GM12801 (cell line): ENCODE results near the gene C1S.

Experiments
- CTCF ChIP-seq: IDR thresholded peaks from one replicate; pipeline ENCODE4 v1.5.1; 2011; ENCODE audit warnings: control low read depth; ENCODE audit not compliant: insufficient read length; ENCODE audit errors: extremely low read depth

Gene C1S

GRCh38 chr12:7072035-7072434 lies 11.5 kb downstream of the C1S start:
- TF ChIP-seq CTCF, result no peak

- TF ChIP-seq CTCF, result no peak
Measured at GRCh38 chr12:7072554-7072953, 12.0 kb downstream of the C1S start.

- TF ChIP-seq CTCF, result no peak
Measured at GRCh38 chr12:7073946-7074345, 13.4 kb downstream of the C1S start.

- no peak for TF ChIP-seq CTCF
Measured at GRCh38 chr12:7075518-7075917, 15.0 kb downstream of the C1S start.

- no peak for TF ChIP-seq CTCF
Measured at GRCh38 chr12:7075939-7076338, 15.4 kb downstream of the C1S start.

- TF ChIP-seq CTCF, result no peak
Measured at GRCh38 chr12:7076493-7076892, 16.0 kb downstream of the C1S start.

- no peak for TF ChIP-seq CTCF
Measured at GRCh38 chr12:7078163-7078562, 17.6 kb downstream of the C1S start.

GRCh38 chr12:7079826-7080125 lies 19.3 kb downstream of the C1S start:
- no peak for TF ChIP-seq CTCF
